Glutamatergic neuron (in vitro differentiated cells): ENCODE measurements around the gene ABHD2. TPM values are rescaled to one million over a fixed set of nuclear protein-coding genes. Genes with fewer than 3 reads are reported as not detected.

ENCODE experiments used
- DNase-seq: peaks from one replicate; pipeline ENCODE4 v3.0.0; 2022
- H3K27ac Mint-ChIP-seq: one replicate; pipeline ENCODE4 v1.8.0; 2020; ENCODE audit warnings: mild to moderate bottlenecking, mixed read lengths, inconsistent platforms; ENCODE audit not compliant: unreplicated experiment
- H3K27me3 Mint-ChIP-seq: one replicate; pipeline ENCODE4 v1.8.0; 2020; ENCODE audit warnings: mild to moderate bottlenecking, moderate library complexity, mixed read lengths, inconsistent platforms; ENCODE audit not compliant: unreplicated experiment
- H3K36me3 Mint-ChIP-seq: one replicate; pipeline ENCODE4 v1.8.0; 2020; ENCODE audit warnings: mild to moderate bottlenecking, mixed read lengths, inconsistent platforms; ENCODE audit not compliant: unreplicated experiment
- H3K4me1 Mint-ChIP-seq: one replicate; pipeline ENCODE4 v1.8.0; 2020; ENCODE audit warnings: mild to moderate bottlenecking, low read depth, mixed read lengths, inconsistent platforms; ENCODE audit not compliant: unreplicated experiment
- H3K4me3 Mint-ChIP-seq: one replicate; pipeline ENCODE4 v1.8.0; 2020; ENCODE audit warnings: mild to moderate bottlenecking, mixed read lengths, inconsistent platforms; ENCODE audit not compliant: unreplicated experiment
- H3K9me3 Mint-ChIP-seq: one replicate; pipeline ENCODE4 v1.8.0; 2020; ENCODE audit warnings: mild to moderate bottlenecking, moderate library complexity, mixed read lengths, inconsistent platforms; ENCODE audit not compliant: unreplicated experiment
- CTCF ChIP-seq: fragments of 200-600 bp; sonication (generic); IDR thresholded peaks from one replicate; pipeline ENCODE4 v1.5.0; 2021; ENCODE audit not compliant: partially characterized antibody, unreplicated experiment
- total RNA-seq: library from RNA; stranded (reverse); fragmentation: NEBNext Ultra II Directional; extraction: Animal tissue kit (Norgen Biotek cat#: 25700); gene quantifications from one replicate; pipeline ENCODE4 v1.2.1, GENCODE V29; 2021; ENCODE audit not compliant: unreplicated experiment

Gene ABHD2
- total RNA-seq, 1 donor from 2014 or later = 101 TPM

GRCh38 chr15:89192766-89193165 lies 104.5 kb downstream of the ABHD2 start:
- no peaks in the 10 kb centered on the region for H3K27me3 Mint-ChIP-seq
- DNase-seq = no peak

DNA sequence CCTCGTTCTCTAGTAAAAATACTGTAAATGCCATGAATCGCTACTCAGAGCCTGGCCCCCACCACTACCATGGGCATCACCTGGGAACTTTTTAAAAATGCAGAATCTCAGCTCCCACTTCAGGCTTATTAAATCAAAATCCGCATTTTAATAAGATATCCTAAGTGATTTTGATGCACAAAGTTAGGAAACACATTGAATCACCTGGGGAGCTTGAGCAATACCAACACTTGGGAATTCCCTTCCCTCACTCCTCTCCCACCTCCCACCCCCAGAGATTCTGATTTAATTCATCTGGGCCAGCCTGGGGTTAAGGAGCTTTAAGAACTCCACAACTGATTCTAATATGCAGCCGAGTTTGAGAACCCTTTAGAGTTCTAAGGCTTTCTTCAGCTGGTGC lies 106.4 kb downstream of the ABHD2 start:
- H3K4me3 Mint-ChIP-seq = no peak overlapping the region
- H3K27ac Mint-ChIP-seq = no peak overlapping the region
- peaks cover 7% of the 10 kb centered on the region for H3K4me1 Mint-ChIP-seq
- H3K9me3 Mint-ChIP-seq = no peaks in the 10 kb centered on the region
- H3K36me3 Mint-ChIP-seq = no peaks in the 10 kb centered on the region
- no peaks in the 10 kb centered on the region for H3K27me3 Mint-ChIP-seq
- TF ChIP-seq CTCF = no peak
- no peak for DNase-seq

More at GRCh38 chr15:89192766-89193165, 104.5 kb downstream of the ABHD2 start:
- Mint-ChIP-seq H3K4me1 (peaks cover 4% of the 10 kb centered on the region), H3K9me3 (no peaks in the 10 kb centered on the region), H3K4me3 (no peak overlapping the region), H3K27ac (no peak overlapping the region), H3K36me3 (no peaks in the 10 kb centered on the region)
- TF ChIP-seq CTCF = no peak

GRCh38 chr15:89195836-89196235 lies 107.6 kb downstream of the ABHD2 start:
- Mint-ChIP-seq H3K4me3 (no peak overlapping the region), H3K27ac (no peak overlapping the region)
- no peak for TF ChIP-seq CTCF

GRCh38 chr15:89196241-89196640 lies 108.0 kb downstream of the ABHD2 start:
- H3K4me1 Mint-ChIP-seq = peaks cover 8% of the 10 kb centered on the region
- H3K27ac Mint-ChIP-seq = no peak overlapping the region
- H3K4me3 Mint-ChIP-seq = no peak overlapping the region
- no peaks in the 10 kb centered on the region for H3K9me3 Mint-ChIP-seq
- no peaks in the 10 kb centered on the region for H3K27me3 Mint-ChIP-seq
- H3K36me3 Mint-ChIP-seq = no peaks in the 10 kb centered on the region
- no peak for TF ChIP-seq CTCF
- no peak for DNase-seq

More at GRCh38 chr15:89195836-89196235, 107.6 kb downstream of the ABHD2 start:
- no peaks in the 10 kb centered on the region for H3K27me3 Mint-ChIP-seq
- H3K4me1 Mint-ChIP-seq = peaks cover 8% of the 10 kb centered on the region
- no peak for DNase-seq
- no peaks in the 10 kb centered on the region for H3K9me3 Mint-ChIP-seq
- no peaks in the 10 kb centered on the region for H3K36me3 Mint-ChIP-seq

DNA sequence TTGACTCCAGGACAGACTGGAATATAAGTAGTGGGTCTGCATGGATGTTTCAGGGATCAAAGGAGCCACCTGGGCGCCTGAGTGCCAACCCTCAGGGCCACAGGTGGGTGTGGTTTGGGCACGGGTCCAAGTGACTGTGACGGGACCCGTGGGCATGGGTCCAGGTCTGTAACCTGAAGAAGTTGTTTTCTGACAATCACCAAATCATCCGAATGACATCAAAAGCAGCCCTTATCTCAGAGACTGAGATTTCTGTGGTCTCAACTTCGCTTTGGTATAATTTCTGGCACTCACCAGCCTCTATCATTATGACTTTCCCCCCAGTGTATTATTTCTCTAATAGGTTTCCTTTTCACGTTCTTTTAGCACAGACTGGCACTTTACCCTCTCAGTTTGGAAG lies 108.7 kb downstream of the ABHD2 start:
- H3K27ac Mint-ChIP-seq = no peak overlapping the region
- DNase-seq = no peak
- TF ChIP-seq CTCF = no peak
- H3K4me3 Mint-ChIP-seq = no peak overlapping the region
- H3K27me3 Mint-ChIP-seq = no peaks in the 10 kb centered on the region
- H3K9me3 Mint-ChIP-seq = no peaks in the 10 kb centered on the region
- peaks cover 8% of the 10 kb centered on the region for H3K4me1 Mint-ChIP-seq
- H3K36me3 Mint-ChIP-seq = no peaks in the 10 kb centered on the region
